Measurements from ENCODE around the gene ASTL. TPM values are rescaled to one million over a fixed set of nuclear protein-coding genes. Genes with fewer than 3 reads are reported as not detected.

The ASTL gene
- total RNA-seq, 1 donor from 2014 or later, result not detected

DNA sequence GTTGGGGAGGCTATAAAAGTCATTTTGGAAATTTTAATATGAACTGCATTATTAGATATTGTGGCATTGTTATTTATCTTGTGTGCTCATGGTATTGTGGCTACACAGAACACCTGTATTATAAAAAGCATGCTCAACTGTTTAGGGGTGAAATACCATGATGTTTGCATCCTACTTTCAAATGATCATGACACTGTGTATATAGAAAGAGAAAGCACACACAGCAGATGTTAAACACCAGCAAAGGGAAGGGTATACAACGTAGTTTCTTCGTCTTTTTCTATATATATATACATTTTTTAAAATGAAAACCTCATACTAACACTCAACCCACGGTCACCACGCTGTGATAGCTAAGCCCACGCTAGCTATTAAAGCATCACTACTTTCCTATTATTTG is 43.2 kb upstream of the ASTL start:
- H3K27me3 ChIP-seq (ENCODE audit: control insufficient read depth, insufficient read depth, low read length), result no peaks in the 10 kb centered on the region
- TF ChIP-seq, protein P1, sequence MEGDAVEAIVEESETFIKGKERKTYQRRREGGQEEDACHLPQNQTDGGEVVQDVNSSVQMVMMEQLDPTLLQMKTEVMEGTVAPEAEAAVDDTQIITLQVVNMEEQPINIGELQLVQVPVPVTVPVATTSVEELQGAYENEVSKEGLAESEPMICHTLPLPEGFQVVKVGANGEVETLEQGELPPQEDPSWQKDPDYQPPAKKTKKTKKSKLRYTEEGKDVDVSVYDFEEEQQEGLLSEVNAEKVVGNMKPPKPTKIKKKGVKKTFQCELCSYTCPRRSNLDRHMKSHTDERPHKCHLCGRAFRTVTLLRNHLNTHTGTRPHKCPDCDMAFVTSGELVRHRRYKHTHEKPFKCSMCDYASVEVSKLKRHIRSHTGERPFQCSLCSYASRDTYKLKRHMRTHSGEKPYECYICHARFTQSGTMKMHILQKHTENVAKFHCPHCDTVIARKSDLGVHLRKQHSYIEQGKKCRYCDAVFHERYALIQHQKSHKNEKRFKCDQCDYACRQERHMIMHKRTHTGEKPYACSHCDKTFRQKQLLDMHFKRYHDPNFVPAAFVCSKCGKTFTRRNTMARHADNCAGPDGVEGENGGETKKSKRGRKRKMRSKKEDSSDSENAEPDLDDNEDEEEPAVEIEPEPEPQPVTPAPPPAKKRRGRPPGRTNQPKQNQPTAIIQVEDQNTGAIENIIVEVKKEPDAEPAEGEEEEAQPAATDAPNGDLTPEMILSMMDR (IDR thresholded peaks at IDR 0.05; ENCODE audit: insufficient read depth, low read length, poor library complexity, severe bottlenecking), result no peak
- no peak for DNase-seq (ENCODE audit: low read depth)
- H3K36me3 ChIP-seq (ENCODE audit: control insufficient read depth, insufficient read depth, low read length), result peaks cover 4% of the 10 kb centered on the region
- H3K4me3 ChIP-seq (ENCODE audit: low read depth, low read length), result no peak overlapping the region

DNA sequence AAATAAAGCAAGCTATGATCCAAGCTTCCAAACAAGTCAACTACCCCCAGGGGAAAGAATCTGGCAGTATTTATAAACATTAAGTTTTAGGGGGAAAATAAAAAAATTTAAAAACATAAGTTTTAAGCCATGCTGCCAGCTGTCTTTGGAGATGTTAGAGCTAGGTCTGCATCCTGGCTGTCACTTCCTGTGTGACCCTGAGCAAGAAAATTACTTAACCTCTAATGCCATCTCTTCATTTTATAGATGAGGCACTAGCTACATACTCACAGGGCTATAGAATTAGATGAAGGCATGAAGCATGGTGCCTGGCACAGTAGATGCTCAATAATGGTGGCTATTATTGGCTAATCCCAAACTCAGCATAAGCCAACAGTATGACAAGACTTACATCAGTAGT is 42.2 kb upstream of the ASTL start:
- Histone ChIP-seq H3K4me3 (ENCODE audit: low read depth, low read length) (no peak overlapping the region), H3K36me3 (ENCODE audit: control insufficient read depth, insufficient read depth, low read length) (peaks cover 4% of the 10 kb centered on the region), H3K27me3 (ENCODE audit: control insufficient read depth, insufficient read depth, low read length) (no peaks in the 10 kb centered on the region)
- TF ChIP-seq, protein P1 (IDR thresholded peaks at IDR 0.05; ENCODE audit: insufficient read depth, low read length, poor library complexity, severe bottlenecking), result no peak
- no peak for DNase-seq (ENCODE audit: low read depth)

DNA sequence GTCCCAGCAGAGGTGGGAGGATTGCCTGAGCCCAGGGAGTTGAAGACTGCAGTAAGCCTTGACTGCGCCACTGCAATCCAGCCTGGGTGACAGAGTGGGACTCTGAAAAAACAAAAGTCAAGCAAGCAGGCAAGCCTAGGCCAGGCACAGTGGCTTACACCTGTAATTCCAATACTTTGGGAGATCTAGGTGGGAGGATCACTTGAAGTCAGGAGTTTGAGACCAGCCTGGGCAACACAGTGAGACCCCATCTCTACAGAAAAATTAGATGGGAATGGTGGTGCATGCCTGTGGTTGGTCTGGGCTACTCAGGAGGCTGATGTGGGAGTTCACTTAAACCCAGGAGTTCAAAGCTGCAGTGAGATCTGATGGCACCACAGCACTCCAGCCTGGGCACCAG is 41.7 kb upstream of the ASTL start:
- DNase-seq (ENCODE audit: low read depth), result no peak
- H3K27me3 ChIP-seq (ENCODE audit: control insufficient read depth, insufficient read depth, low read length), result no peaks in the 10 kb centered on the region
- peaks cover 2% of the 10 kb centered on the region for H3K36me3 ChIP-seq (ENCODE audit: control insufficient read depth, insufficient read depth, low read length)
- no peak overlapping the region for H3K4me3 ChIP-seq (ENCODE audit: low read depth, low read length)
- TF ChIP-seq, protein P1 (IDR thresholded peaks at IDR 0.05; ENCODE audit: insufficient read depth, low read length, poor library complexity, severe bottlenecking), result no peak

DNA sequence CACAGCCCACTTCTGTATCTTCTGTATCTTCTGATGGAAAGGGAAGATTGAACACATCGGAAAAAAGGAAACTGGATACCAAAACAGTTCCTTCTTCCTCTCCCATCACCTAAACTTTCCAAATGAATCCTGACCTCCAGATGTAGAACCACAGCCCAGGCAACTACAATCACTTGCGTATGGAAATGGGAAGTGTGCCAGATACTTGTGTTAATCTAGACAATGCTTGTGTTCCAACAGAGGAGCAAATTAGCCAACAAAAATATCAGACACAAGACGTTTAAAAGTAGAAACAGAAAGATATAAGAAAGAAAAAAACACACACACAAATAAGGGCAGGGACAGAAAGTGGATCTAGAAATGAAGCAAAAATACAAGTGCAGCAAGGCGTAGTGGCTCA is 38.4 kb upstream of the ASTL start:
- H3K36me3 ChIP-seq (ENCODE audit: control insufficient read depth, insufficient read depth, low read length), result no peaks in the 10 kb centered on the region
- no peak for DNase-seq (ENCODE audit: low read depth)
- no peak overlapping the region for H3K4me3 ChIP-seq (ENCODE audit: low read depth, low read length)
- TF ChIP-seq, protein P1 (IDR thresholded peaks at IDR 0.05; ENCODE audit: insufficient read depth, low read length, poor library complexity, severe bottlenecking), result no peak
- no peaks in the 10 kb centered on the region for H3K27me3 ChIP-seq (ENCODE audit: control insufficient read depth, insufficient read depth, low read length)

DNA sequence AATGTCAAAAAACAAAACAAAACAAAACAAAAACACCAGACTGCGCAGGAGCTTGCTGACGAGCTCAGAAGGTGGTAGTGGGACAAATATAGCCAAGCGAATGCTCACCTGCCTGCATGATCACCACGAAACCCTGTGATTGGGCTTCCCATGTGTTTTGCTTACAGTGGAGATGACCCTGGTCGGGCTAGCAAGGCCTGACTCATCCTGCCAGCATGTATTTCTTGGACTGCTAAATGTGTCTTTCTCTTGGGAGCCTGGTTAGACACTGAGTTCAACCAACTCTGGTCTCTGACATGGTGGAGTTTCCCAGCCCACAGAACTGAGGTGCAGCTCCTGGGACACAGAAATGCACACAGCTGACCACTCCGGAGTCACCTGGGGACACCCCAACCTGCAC is 37.6 kb upstream of the ASTL start:
- DNase-seq (ENCODE audit: low read depth), result peak; percentile 5
- TF ChIP-seq, protein P1 (IDR thresholded peaks at IDR 0.05; ENCODE audit: insufficient read depth, low read length, poor library complexity, severe bottlenecking), result no peak

More for the DNA sequence above, 37.6 kb upstream of the ASTL start:
- Histone ChIP-seq H3K36me3 (ENCODE audit: control insufficient read depth, insufficient read depth, low read length) (no peaks in the 10 kb centered on the region), H3K4me3 (ENCODE audit: low read depth, low read length) (no peak overlapping the region), H3K27me3 (ENCODE audit: control insufficient read depth, insufficient read depth, low read length) (no peaks in the 10 kb centered on the region)

Data from kidney epithelial cell (primary cell).